ENCODE measurements around the gene CCAR1. TPM values are rescaled to one million over a fixed set of nuclear protein-coding genes. Genes with fewer than 3 reads are reported as not detected.
"Not testable (repeated sequence)": the region's sequence is repeated elsewhere in the genome, so short reads cannot be mapped to it uniquely, and the experiment has no call there.

CCAR1 gene
- polyA plus RNA-seq, 4 donors = 33.9 to 78.7 (median 54.7) TPM

DNA sequence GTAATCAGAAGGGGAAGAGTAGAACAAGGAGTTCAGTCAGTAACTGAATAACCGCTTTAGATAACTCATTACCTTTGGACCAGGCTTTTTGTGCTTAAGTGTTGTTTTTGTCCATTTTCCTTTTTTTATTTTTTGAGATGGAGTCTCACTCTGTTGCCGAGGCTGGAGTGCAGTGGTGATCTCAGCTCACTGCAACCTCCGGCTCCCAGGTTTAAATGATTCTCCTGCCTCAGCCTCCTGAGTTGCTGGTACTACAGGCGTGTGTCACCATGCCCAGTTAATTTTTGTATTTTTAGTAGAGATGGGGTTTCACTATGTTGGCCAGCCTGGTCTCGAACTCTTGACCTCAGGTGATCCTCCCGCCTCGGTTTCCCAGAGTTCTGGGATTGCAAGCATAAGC, 14.7 kb downstream of the CCAR1 start:
- H3K27me3 ChIP-seq (ENCODE audit: control insufficient read depth in 3 of 3, insufficient read depth in 3 of 3, low read length in 3 of 3); H3K27ac ChIP-seq (ENCODE audit: low read depth in 1 of 3, low read length in 2 of 3); H3K9me3 ChIP-seq (ENCODE audit: control insufficient read depth in 2 of 2, insufficient read depth in 1 of 2, low read depth in 1 of 2, low read length in 1 of 2); FAIRE-seq; H3K4me1 ChIP-seq (ENCODE audit: control insufficient read depth in 3 of 3, insufficient read depth in 2 of 3, low read depth in 1 of 3, low read length in 2 of 3); DNase-seq; H3K4me3 ChIP-seq (ENCODE audit: low read depth in 1 of 3, low read length in 3 of 3): not testable (repeated sequence)
- H3K36me3 ChIP-seq (ENCODE audit: control insufficient read depth in 3 of 3, insufficient read depth in 2 of 3, low read depth in 1 of 3, low read length in 3 of 3) = peaks cover 8 to 61% (median 23%) of the 10 kb centered on the region in 3 donors
- WGBS, 3 donors = 82 to 92% (median 83%) methylated on average over 7 of the region's 7 CpGs

DNA sequence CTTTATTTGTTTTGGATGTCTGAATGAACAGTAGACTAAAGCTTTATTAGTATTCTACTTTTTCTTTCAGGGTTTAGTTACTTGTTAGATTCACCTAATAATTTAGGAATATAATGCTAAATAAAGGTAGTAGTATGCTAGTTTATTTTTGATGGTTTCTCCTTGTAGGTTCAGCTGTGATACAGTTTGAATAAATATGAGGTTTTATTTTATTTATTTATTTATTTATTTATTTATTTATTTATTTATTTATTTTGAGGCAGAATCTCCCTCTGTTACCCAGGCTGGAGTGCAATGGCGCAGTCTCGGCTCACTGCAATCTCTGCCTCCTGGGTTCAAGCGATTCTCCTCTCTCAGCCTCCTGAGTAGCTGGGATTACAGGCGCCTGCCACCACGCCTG, 19.6 kb downstream of the CCAR1 start:
- not testable (repeated sequence) for FAIRE-seq; H3K4me1 ChIP-seq (ENCODE audit: control insufficient read depth in 3 of 3, insufficient read depth in 2 of 3, low read depth in 1 of 3, low read length in 2 of 3); H3K9me3 ChIP-seq (ENCODE audit: control insufficient read depth in 2 of 2, insufficient read depth in 1 of 2, low read depth in 1 of 2, low read length in 1 of 2); H3K4me3 ChIP-seq (ENCODE audit: low read depth in 1 of 3, low read length in 3 of 3); DNase-seq; H3K27ac ChIP-seq (ENCODE audit: low read depth in 1 of 3, low read length in 2 of 3); H3K27me3 ChIP-seq (ENCODE audit: control insufficient read depth in 3 of 3, insufficient read depth in 3 of 3, low read length in 3 of 3)
- peaks cover 7 to 62% (median 26%) of the 10 kb centered on the region in 3 donors for H3K36me3 ChIP-seq (ENCODE audit: control insufficient read depth in 3 of 3, insufficient read depth in 2 of 3, low read depth in 1 of 3, low read length in 3 of 3)
- 96 to 100% (median 99%) methylated on average over 5 of the region's 5 CpGs for WGBS, 3 donors

DNA sequence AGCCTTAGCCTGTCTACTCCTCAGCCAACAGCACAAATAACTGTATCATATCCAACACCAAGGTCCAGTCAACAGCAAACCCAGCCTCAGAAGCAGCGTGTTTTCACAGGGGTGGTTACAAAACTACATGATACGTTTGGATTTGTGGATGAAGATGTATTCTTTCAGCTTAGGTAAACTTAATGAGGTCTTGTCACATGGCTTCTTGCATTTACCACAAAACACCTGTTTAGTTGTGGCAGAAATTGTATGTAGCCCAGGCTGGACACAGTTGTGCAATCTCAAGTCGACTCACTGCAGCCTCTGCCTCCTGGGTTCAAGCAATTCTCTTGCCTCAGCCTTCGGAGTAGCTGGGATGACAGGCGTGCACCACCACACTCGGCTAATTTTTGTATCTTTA, 21.4 kb downstream of the CCAR1 start:
- DNase-seq (no peak), FAIRE-seq (no peak)
- Histone ChIP-seq H3K27me3 (ENCODE audit: control insufficient read depth in 3 of 3, insufficient read depth in 3 of 3, low read length in 3 of 3) (no peaks in the 10 kb centered on the region), H3K36me3 (ENCODE audit: control insufficient read depth in 3 of 3, insufficient read depth in 2 of 3, low read depth in 1 of 3, low read length in 3 of 3) (peaks cover 11 to 62% (median 19%) of the 10 kb centered on the region in 3 donors), H3K9me3 (ENCODE audit: control insufficient read depth in 2 of 2, insufficient read depth in 1 of 2, low read depth in 1 of 2, low read length in 1 of 2) (no peaks in the 10 kb centered on the region), H3K27ac (ENCODE audit: low read depth in 1 of 3, low read length in 2 of 3) (no peak overlapping the region), H3K4me1 (ENCODE audit: control insufficient read depth in 3 of 3, insufficient read depth in 2 of 3, low read depth in 1 of 3, low read length in 2 of 3) (no peaks in the 10 kb centered on the region), H3K4me3 (ENCODE audit: low read depth in 1 of 3, low read length in 3 of 3) (no peak overlapping the region)
- WGBS, 3 donors = 77 to 85% (median 80%) methylated on average over 6 of the region's 6 CpGs

DNA sequence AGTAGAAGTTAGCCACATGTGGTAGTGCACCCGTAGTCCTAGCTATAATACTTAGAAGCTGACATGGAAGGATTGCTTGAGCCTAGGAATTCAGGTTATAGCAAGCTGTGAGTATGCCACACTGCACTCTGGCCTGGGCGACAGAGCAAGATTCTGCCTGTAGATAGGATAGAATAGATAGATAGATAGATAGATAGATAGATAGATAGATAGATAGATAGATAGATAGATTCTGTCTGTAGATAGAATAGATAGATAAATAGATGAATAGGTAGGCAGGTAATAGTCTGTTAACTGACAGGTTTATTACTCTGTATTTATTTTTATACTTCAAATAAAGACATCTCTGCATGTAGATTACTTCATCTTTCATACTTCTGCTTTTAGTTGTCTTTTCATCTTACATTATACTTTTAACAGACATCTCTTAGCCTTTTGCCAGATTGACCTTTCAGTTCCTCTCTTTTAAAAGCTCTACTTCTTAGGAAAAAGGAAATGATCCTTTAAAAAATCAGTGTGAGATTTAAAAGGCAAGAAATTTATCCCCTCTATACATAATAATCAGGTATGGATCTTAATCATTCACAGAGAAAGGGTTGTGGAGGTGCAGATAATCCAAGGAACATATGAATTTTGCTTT, 31.8 kb downstream of the CCAR1 start:
- Histone ChIP-seq H3K4me1 (ENCODE audit: control insufficient read depth in 3 of 3, insufficient read depth in 2 of 3, low read depth in 1 of 3, low read length in 2 of 3) (no peaks in the 10 kb centered on the region), H3K9me3 (ENCODE audit: control insufficient read depth in 2 of 2, insufficient read depth in 1 of 2, low read depth in 1 of 2, low read length in 1 of 2) (no peaks in the 10 kb centered on the region), H3K27ac (ENCODE audit: low read depth in 1 of 3, low read length in 2 of 3) (no peak overlapping the region), H3K36me3 (ENCODE audit: control insufficient read depth in 3 of 3, insufficient read depth in 2 of 3, low read depth in 1 of 3, low read length in 3 of 3) (peaks cover 23 to 54% (median 27%) of the 10 kb centered on the region in 3 donors), H3K4me3 (ENCODE audit: low read depth in 1 of 3, low read length in 3 of 3) (no peak overlapping the region), H3K27me3 (ENCODE audit: control insufficient read depth in 3 of 3, insufficient read depth in 3 of 3, low read length in 3 of 3) (no peaks in the 10 kb centered on the region)
- FAIRE-seq (no peak), DNase-seq (no peak)
- WGBS, 3 donors = 83 to 88% (median 87%) methylated on average over 2 of the region's 2 CpGs

DNA sequence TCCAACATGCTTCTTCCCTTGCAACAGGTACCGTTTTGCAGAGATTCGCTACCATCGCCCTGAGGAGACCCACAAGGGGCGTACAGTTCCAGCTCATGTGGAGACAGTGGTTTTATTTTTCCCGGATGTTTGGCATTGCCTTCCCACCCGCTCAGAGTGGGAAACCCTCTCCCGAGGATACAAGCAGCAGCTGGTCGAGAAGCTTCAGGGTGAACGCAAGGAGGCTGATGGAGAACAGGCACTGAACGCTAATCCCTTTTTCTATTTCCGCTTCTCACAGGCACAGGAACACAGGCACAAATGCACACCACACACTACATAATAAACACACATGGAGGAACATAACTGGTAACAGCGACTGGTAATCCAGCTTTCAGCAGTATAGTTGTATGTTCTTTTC, 35.2 kb downstream of the CCAR1 start:
- Histone ChIP-seq H3K9me3 (ENCODE audit: control insufficient read depth in 2 of 2, insufficient read depth in 1 of 2, low read depth in 1 of 2, low read length in 1 of 2) (no peaks in the 10 kb centered on the region), H3K27me3 (ENCODE audit: control insufficient read depth in 3 of 3, insufficient read depth in 3 of 3, low read length in 3 of 3) (no peaks in the 10 kb centered on the region), H3K27ac (ENCODE audit: low read depth in 1 of 3, low read length in 2 of 3) (no peak overlapping the region), H3K36me3 (ENCODE audit: control insufficient read depth in 3 of 3, insufficient read depth in 2 of 3, low read depth in 1 of 3, low read length in 3 of 3) (peaks cover 24 to 58% (median 26%) of the 10 kb centered on the region in 3 donors), H3K4me1 (ENCODE audit: control insufficient read depth in 3 of 3, insufficient read depth in 2 of 3, low read depth in 1 of 3, low read length in 2 of 3) (no peaks in the 10 kb centered on the region), H3K4me3 (ENCODE audit: low read depth in 1 of 3, low read length in 3 of 3) (no peak overlapping the region)
- FAIRE-seq (no peak), DNase-seq (no peak)
- WGBS, 3 donors = 91 to 96% (median 96%) methylated on average over 12 of the region's 12 CpGs

DNA sequence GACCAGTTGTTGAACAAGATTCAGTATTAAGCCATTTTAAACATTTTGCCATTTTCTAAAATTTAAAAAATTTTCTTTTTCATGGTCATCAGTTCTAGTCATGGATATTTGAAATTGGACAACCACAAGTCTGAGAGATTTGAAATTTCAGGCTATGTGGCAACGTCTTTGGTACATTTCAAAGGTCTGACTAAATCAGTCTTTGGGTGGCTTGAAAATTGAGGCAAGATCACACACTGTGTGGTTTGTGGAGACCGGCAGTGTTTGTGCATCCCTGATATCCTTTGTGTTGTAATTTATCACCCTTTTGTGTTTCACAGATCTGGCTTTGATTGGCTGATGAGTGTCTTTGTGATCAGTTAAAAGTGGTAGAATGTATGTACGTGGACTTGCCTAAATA, 35.7 kb downstream of the CCAR1 start:
- Histone ChIP-seq H3K4me3 (ENCODE audit: low read depth in 1 of 3, low read length in 3 of 3) (no peak overlapping the region), H3K9me3 (ENCODE audit: control insufficient read depth in 2 of 2, insufficient read depth in 1 of 2, low read depth in 1 of 2, low read length in 1 of 2) (no peaks in the 10 kb centered on the region)

DNA sequence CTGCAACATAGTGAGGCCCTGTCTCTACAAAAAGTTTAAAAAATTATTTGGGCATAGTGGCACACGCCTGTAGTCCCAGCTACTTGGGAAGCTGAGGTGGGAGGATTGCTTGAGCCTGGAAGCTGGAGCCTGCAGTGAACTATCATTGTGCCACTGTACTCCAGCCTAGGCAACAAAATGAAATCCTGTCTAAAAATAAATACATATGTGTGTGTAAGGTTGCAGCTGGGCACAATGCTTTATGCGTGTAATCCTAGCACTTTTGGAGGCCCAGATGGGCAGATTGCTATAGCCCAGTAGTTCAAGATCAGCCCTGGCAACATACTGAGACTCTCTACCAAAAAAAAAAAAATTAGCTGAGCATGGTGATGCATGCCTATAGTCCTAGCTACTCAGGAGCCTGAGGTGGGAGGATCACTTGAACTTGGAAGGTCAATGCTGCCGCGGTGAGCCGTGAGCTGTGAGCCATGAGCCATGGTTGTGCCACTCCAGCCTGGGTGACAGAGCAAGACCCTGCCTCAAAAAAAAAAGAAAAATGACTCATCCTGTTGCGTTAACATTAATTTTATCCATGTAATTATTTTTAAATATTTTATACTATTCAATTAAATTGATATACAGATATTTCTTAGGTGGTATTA, 38.3 kb downstream of the CCAR1 start:
- DNase-seq = no peak
- 97 to 99% (median 98%) methylated on average over 6 of the region's 6 CpGs for WGBS, 3 donors
- H3K27ac ChIP-seq (ENCODE audit: low read depth in 1 of 3, low read length in 2 of 3) = no peak overlapping the region
- peaks cover 22 to 61% (median 23%) of the 10 kb centered on the region in 3 donors for H3K36me3 ChIP-seq (ENCODE audit: control insufficient read depth in 3 of 3, insufficient read depth in 2 of 3, low read depth in 1 of 3, low read length in 3 of 3)
- no peaks in the 10 kb centered on the region for H3K9me3 ChIP-seq (ENCODE audit: control insufficient read depth in 2 of 2, insufficient read depth in 1 of 2, low read depth in 1 of 2, low read length in 1 of 2)
- no peak overlapping the region for H3K4me3 ChIP-seq (ENCODE audit: low read depth in 1 of 3, low read length in 3 of 3)
- no peaks in the 10 kb centered on the region for H3K4me1 ChIP-seq (ENCODE audit: control insufficient read depth in 3 of 3, insufficient read depth in 2 of 3, low read depth in 1 of 3, low read length in 2 of 3)
- FAIRE-seq = no peak
- no peaks in the 10 kb centered on the region for H3K27me3 ChIP-seq (ENCODE audit: control insufficient read depth in 3 of 3, insufficient read depth in 3 of 3, low read length in 3 of 3)

More for the DNA sequence above, 35.7 kb downstream of the CCAR1 start:
- no peaks in the 10 kb centered on the region for H3K4me1 ChIP-seq (ENCODE audit: control insufficient read depth in 3 of 3, insufficient read depth in 2 of 3, low read depth in 1 of 3, low read length in 2 of 3)
- 84 to 91% (median 87%) methylated on average over 3 of the region's 3 CpGs for WGBS, 3 donors
- no peak overlapping the region for H3K27ac ChIP-seq (ENCODE audit: low read depth in 1 of 3, low read length in 2 of 3)
- H3K27me3 ChIP-seq (ENCODE audit: control insufficient read depth in 3 of 3, insufficient read depth in 3 of 3, low read length in 3 of 3) = no peaks in the 10 kb centered on the region
- no peak for FAIRE-seq
- DNase-seq = no peak
- peaks cover 22 to 57% (median 24%) of the 10 kb centered on the region in 3 donors for H3K36me3 ChIP-seq (ENCODE audit: control insufficient read depth in 3 of 3, insufficient read depth in 2 of 3, low read depth in 1 of 3, low read length in 3 of 3)

DNA sequence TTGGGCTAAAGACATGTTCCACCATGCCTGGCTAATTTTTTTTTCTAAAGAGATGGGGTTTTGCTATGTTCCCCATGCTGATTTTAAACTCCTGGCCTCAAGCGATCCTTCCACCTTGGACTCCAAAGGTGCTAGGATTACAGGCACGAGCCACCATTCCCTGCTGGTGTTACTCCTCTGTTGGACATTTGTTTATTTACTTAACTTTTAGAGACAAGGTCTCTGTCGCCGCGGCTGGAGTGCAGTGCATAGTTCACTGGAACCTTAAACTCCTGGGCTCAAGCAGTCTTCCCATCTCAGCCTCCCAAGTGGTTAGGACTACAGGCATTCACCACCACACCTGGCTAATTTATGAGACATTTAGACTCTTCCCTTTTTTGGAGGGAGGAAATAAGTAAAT, 38.9 kb downstream of the CCAR1 start:
- H3K4me3 ChIP-seq (ENCODE audit: low read depth in 1 of 3, low read length in 3 of 3) = no peak overlapping the region
- no peaks in the 10 kb centered on the region for H3K27me3 ChIP-seq (ENCODE audit: control insufficient read depth in 3 of 3, insufficient read depth in 3 of 3, low read length in 3 of 3)
- H3K9me3 ChIP-seq (ENCODE audit: control insufficient read depth in 2 of 2, insufficient read depth in 1 of 2, low read depth in 1 of 2, low read length in 1 of 2) = no peaks in the 10 kb centered on the region
- H3K4me1 ChIP-seq (ENCODE audit: control insufficient read depth in 3 of 3, insufficient read depth in 2 of 3, low read depth in 1 of 3, low read length in 2 of 3) = no peaks in the 10 kb centered on the region
- DNase-seq = no peak
- peaks cover 22 to 61% (median 23%) of the 10 kb centered on the region in 3 donors for H3K36me3 ChIP-seq (ENCODE audit: control insufficient read depth in 3 of 3, insufficient read depth in 2 of 3, low read depth in 1 of 3, low read length in 3 of 3)
- FAIRE-seq = no peak
- H3K27ac ChIP-seq (ENCODE audit: low read depth in 1 of 3, low read length in 2 of 3) = no peak overlapping the region
- WGBS, 3 donors = 82 to 93% (median 88%) methylated on average over 5 of the region's 5 CpGs

All from small intestine (tissue), 7 donors.